HG02763 (cell line): ENCODE data around the gene TSPAN10.

Source experiments
- ATAC-seq: cut with Tn5 transposase; IDR thresholded peaks from one replicate; pipeline ENCODE4 v1.9.1; 2021; ENCODE audit warnings: mild to moderate bottlenecking, moderate library complexity; ENCODE audit not compliant: unreplicated experiment

The TSPAN10 gene

GRCh38 chr17:81685108-81685507 is 48.1 kb downstream of the TSPAN10 start:
- ATAC-seq = no peak

- ATAC-seq = no peak
Observed at GRCh38 chr17:81686614-81687013, 49.6 kb downstream of the TSPAN10 start.

GRCh38 chr17:81687770-81688541 is 51.0 kb downstream of the TSPAN10 start:
- ATAC-seq = no peak

- no peak for ATAC-seq
Observed at GRCh38 chr17:81688616-81689015, 51.6 kb downstream of the TSPAN10 start.

GRCh38 chr17:81690066-81690465 is 53.1 kb downstream of the TSPAN10 start:
- no peak for ATAC-seq

GRCh38 chr17:81690549-81690948 is 53.6 kb downstream of the TSPAN10 start:
- ATAC-seq = no peak

- no peak for ATAC-seq
Observed at GRCh38 chr17:81691196-81691595, 54.2 kb downstream of the TSPAN10 start.

- ATAC-seq = no peak
Observed at GRCh38 chr17:81691608-81692007, 54.6 kb downstream of the TSPAN10 start.

- ATAC-seq = no peak
Observed at GRCh38 chr17:81693509-81694210, 56.7 kb downstream of the TSPAN10 start.

GRCh38 chr17:81694810-81695209 is 57.8 kb downstream of the TSPAN10 start:
- ATAC-seq = no peak

GRCh38 chr17:81695211-81695610 is 58.2 kb downstream of the TSPAN10 start:
- ATAC-seq = no peak

GRCh38 chr17:81695801-81696200 is 58.8 kb downstream of the TSPAN10 start:
- ATAC-seq = no peak

GRCh38 chr17:81696218-81696941 is 59.4 kb downstream of the TSPAN10 start:
- no peak for ATAC-seq

GRCh38 chr17:81697261-81698044 is 60.5 kb downstream of the TSPAN10 start:
- no peak for ATAC-seq
